Liver (tissue), 3 donors: ENCODE measurements around the gene TMEM179.
"Not testable (repeated sequence)": the region's sequence is repeated elsewhere in the genome, so short reads cannot be mapped to it uniquely, and the experiment has no call there.

Source experiments
- CTCF ChIP-seq: fragments of 150-350 bp; IDR thresholded peaks from 2 replicates; pipeline ENCODE4 v1.5.1; 2017; ENCODE audit warnings: improper control_type of control experiment, low read depth, low read length; ENCODE audit not compliant: missing input control
- EGR1 ChIP-seq, 2 donors: IDR thresholded peaks; 2 replicates each; pipeline ENCODE4 v1.6.1; 2016 to 2018; ENCODE audit warnings: antibody characterized with exemption in 2 of 2, low read depth in 2 of 2
- FOXA1 ChIP-seq: IDR thresholded peaks from 2 replicates; pipeline ENCODE4 v1.6.1; 2016; ENCODE audit warnings: antibody characterized with exemption
- GABPA ChIP-seq, 2 donors: IDR thresholded peaks in 1 of 2; conservative IDR thresholded peaks in 1 of 2; 2 replicates each; pipeline ENCODE4 v1.6.1; 2016; ENCODE audit warnings: antibody characterized with exemption in 2 of 2, mild to moderate bottlenecking in 1 of 2, moderate library complexity in 1 of 2
- JUND ChIP-seq, 2 donors: IDR thresholded peaks; 2 replicates each; pipeline ENCODE4 v1.6.1; 2016; ENCODE audit warnings: antibody characterized with exemption in 2 of 2
- MAX ChIP-seq: IDR thresholded peaks from 2 replicates; pipeline ENCODE4 v1.6.1; 2016; ENCODE audit warnings: antibody characterized with exemption
- NR2F2 ChIP-seq: IDR thresholded peaks from 2 replicates; pipeline ENCODE4 v1.6.1; 2016; ENCODE audit warnings: antibody characterized with exemption
- RAD21 ChIP-seq, 2 donors: IDR thresholded peaks; 2 replicates each; pipeline ENCODE4 v1.6.1; 2016; ENCODE audit warnings: antibody characterized with exemption in 2 of 2, mild to moderate bottlenecking in 2 of 2
- SP1 ChIP-seq: IDR thresholded peaks from 2 replicates; pipeline ENCODE4 v1.6.1; 2018; ENCODE audit warnings: antibody characterized with exemption, mild to moderate bottlenecking
- TAF1 ChIP-seq: conservative IDR thresholded peaks from 2 replicates; pipeline ENCODE4 v1.6.1; 2016; ENCODE audit warnings: antibody characterized with exemption, mild to moderate bottlenecking
- YY1 ChIP-seq: IDR thresholded peaks from 2 replicates; pipeline ENCODE4 v1.6.1; 2016; ENCODE audit warnings: antibody characterized with exemption, mild to moderate bottlenecking
- TF ChIP-seq, protein P1 (sequence below): IDR thresholded peaks from 2 replicates; pipeline ENCODE4 v1.6.1; 2016; ENCODE audit warnings: antibody characterized with exemption
- TF ChIP-seq, protein P2 (sequence below): IDR thresholded peaks from 2 replicates; pipeline ENCODE4 v1.6.1; 2016; ENCODE audit warnings: antibody characterized with exemption
- donor health status: healthy.
- donor health status: healthy.

GRCh38 chr14:104579939-104580338 lies 24.6 kb downstream of the TMEM179 start:
- not testable (repeated sequence) for TF ChIP-seq CTCF; SP1; FOXA1; MAX; JUND (IDR thresholded peaks at IDR 0.05); RAD21 (IDR thresholded peaks at IDR 0.05); GABPA (IDR thresholded peaks at IDR 0.05 in 1 of 2, conservative IDR thresholded peaks at IDR 0.05 in 1 of 2); YY1; NR2F2; TAF1; EGR1 (IDR thresholded peaks at IDR 0.05; ENCODE audit: low read depth in 2 of 2)
- TF ChIP-seq, protein P1, sequence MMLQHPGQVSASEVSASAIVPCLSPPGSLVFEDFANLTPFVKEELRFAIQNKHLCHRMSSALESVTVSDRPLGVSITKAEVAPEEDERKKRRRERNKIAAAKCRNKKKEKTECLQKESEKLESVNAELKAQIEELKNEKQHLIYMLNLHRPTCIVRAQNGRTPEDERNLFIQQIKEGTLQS, result not testable (repeated sequence)
- TF ChIP-seq, protein P2, sequence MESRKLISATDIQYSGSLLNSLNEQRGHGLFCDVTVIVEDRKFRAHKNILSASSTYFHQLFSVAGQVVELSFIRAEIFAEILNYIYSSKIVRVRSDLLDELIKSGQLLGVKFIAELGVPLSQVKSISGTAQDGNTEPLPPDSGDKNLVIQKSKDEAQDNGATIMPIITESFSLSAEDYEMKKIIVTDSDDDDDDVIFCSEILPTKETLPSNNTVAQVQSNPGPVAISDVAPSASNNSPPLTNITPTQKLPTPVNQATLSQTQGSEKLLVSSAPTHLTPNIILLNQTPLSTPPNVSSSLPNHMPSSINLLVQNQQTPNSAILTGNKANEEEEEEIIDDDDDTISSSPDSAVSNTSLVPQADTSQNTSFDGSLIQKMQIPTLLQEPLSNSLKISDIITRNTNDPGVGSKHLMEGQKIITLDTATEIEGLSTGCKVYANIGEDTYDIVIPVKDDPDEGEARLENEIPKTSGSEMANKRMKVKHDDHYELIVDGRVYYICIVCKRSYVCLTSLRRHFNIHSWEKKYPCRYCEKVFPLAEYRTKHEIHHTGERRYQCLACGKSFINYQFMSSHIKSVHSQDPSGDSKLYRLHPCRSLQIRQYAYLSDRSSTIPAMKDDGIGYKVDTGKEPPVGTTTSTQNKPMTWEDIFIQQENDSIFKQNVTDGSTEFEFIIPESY, result not testable (repeated sequence)
